Breast epithelium (tissue), 4 donors: ENCODE results near the gene AFG1L. TPM values are rescaled to one million over a fixed set of nuclear protein-coding genes. Genes with fewer than 3 reads are reported as not detected.
A peak's percentile ranks its signal among the peaks of the same experiment; 100 is the strongest.
"Not testable (repeated sequence)": the region's sequence is repeated elsewhere in the genome, so short reads cannot be mapped to it uniquely, and the experiment has no call there.

Source experiments
- DNase-seq, 2 donors: peaks; one replicate each; pipeline ENCODE4 v3.0.0-alpha.2; 2019; ENCODE audit warnings: low spot score in 2 of 2
- H3K27ac ChIP-seq, 2 donors: fragments of 200-600 bp; sonication (generic) in 1 of 2; one replicate each; pipeline ENCODE4 v1.5.1; 2016 to 2019; ENCODE audit warnings: mild to moderate bottlenecking in 1 of 2
- H3K27me3 ChIP-seq, 2 donors: fragments of 200-600 bp; sonication (generic) in 1 of 2; one replicate each; pipeline versions ENCODE4 v1.5.1 to v1.6.0; 2017 to 2019; ENCODE audit warnings: control low read depth in 1 of 2, mild to moderate bottlenecking in 1 of 2
- H3K36me3 ChIP-seq: fragments of 200-600 bp; one replicate; pipeline ENCODE4 v1.5.1; 2019
- H3K4me1 ChIP-seq, 2 donors: fragments of 200-600 bp; sonication (generic); one replicate each; pipeline ENCODE4 v1.5.1; 2016 to 2019; ENCODE audit warnings: control low read depth in 1 of 2
- H3K4me3 ChIP-seq, 3 donors: fragments of 200-600 bp; sonication (generic); 1 replicate in 2 of 3; 2 replicates in 1 of 3; pipeline ENCODE4 v1.5.1; 2016 to 2019; ENCODE audit warnings: mild to moderate bottlenecking in 3 of 3, moderate library complexity in 2 of 3
- H3K9me3 ChIP-seq, 2 donors: fragments of 200-600 bp; sonication (generic) in 1 of 2; one replicate each; pipeline ENCODE4 v1.5.1; 2016 to 2019; ENCODE audit warnings: control low read depth in 1 of 2
- POLR2A ChIP-seq: fragments of 450-650 bp; IDR thresholded peaks from one replicate; pipeline ENCODE4 v1.6.1; 2016; ENCODE audit warnings: antibody characterized with exemption, mild to moderate bottlenecking, moderate library complexity
- POLR2AphosphoS5 ChIP-seq, 3 donors: sonication (generic); formaldehyde crosslinking; IDR thresholded peaks; one replicate each; pipeline ENCODE4 v1.6.1; 2017; ENCODE audit warnings: antibody characterized with exemption in 3 of 3
- intact Hi-C: fragments of 100-400 bp; cut with DNase I; formaldehyde crosslinking; loops from one replicate; pipeline ENCODE4 v1.15.1; 2023; ENCODE audit warnings: low total_unique reads
- total RNA-seq, 3 donors: library from RNA; depleted of rRNA; stranded (reverse); fragments of >200 nt; gene quantifications; one replicate each; pipeline ENCODE4 v1.1.0, GENCODE V29; 2016
- TF ChIP-seq, protein P1 (sequence below), 3 donors: fragments of 450-650 bp; IDR thresholded peaks; one replicate each; pipeline ENCODE4 v1.5.1; 2016 to 2017; ENCODE audit warnings: antibody characterized with exemption in 3 of 3, mild to moderate bottlenecking in 3 of 3, moderate library complexity in 3 of 3

Gene AFG1L
- total RNA-seq, 3 donors from 2014 or later, result 2.3 to 5.6 (median 4.0) TPM

DNA sequence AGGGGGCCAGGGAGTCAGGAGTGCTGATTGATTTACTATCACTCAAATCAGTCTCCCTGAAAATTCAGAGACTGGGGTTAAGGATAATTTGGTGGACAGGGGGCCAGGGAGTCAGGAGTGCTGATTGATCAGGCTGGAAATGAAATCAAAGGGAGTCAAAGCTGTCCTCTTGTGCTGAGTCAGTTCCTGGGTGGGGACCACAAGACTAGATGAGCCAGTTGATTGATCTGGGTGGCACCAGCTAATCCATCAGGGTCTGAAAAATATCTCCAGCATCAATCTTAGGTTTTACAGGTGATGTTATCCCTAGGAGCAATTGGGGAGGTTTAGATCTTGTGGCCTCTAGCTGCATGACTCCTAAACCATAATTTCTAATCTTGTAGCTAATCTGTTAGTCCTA, 6.1 kb upstream of the AFG1L start:
- intact Hi-C loops, result no loop called here
- H3K4me1 ChIP-seq, result no peaks in the 10 kb centered on the region

DNA sequence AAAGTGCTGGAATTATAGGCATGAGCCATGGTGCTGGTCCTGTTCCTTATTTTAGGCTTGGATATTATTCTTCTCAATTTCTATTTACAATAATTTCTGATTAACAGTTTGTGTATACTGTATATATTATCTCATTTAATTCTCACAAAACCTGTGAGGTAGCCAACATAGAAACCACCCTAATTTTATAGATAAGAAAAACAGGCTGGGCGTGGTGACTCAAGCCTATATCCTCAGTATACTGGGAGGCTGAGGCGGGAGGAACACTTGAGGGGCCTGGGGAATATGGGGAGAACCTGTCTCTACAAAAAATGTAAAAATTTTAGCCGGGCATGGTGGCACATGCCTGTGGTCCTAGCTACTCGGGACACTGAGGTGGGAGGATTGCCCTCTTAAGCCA, 3.8 kb upstream of the AFG1L start:
- TF ChIP-seq, protein P1, sequence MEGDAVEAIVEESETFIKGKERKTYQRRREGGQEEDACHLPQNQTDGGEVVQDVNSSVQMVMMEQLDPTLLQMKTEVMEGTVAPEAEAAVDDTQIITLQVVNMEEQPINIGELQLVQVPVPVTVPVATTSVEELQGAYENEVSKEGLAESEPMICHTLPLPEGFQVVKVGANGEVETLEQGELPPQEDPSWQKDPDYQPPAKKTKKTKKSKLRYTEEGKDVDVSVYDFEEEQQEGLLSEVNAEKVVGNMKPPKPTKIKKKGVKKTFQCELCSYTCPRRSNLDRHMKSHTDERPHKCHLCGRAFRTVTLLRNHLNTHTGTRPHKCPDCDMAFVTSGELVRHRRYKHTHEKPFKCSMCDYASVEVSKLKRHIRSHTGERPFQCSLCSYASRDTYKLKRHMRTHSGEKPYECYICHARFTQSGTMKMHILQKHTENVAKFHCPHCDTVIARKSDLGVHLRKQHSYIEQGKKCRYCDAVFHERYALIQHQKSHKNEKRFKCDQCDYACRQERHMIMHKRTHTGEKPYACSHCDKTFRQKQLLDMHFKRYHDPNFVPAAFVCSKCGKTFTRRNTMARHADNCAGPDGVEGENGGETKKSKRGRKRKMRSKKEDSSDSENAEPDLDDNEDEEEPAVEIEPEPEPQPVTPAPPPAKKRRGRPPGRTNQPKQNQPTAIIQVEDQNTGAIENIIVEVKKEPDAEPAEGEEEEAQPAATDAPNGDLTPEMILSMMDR (IDR thresholded peaks at IDR 0.05), result no peak
- TF ChIP-seq POLR2AphosphoS5 (IDR thresholded peaks at IDR 0.05) (no peak), POLR2A (no peak)
- DNase-seq, result no peak
- no peaks in the 10 kb centered on the region for H3K27me3 ChIP-seq
- no peaks in the 10 kb centered on the region for H3K36me3 ChIP-seq
- H3K9me3 ChIP-seq, result no peaks in the 10 kb centered on the region
- no peak overlapping the region for H3K27ac ChIP-seq
- intact Hi-C loops, result no loop called here
- no peak overlapping the region for H3K4me3 ChIP-seq
- no peaks in the 10 kb centered on the region for H3K4me1 ChIP-seq

More for the DNA sequence above, 6.1 kb upstream of the AFG1L start:
- Histone ChIP-seq H3K27ac (no peak overlapping the region), H3K4me3 (no peak overlapping the region), H3K36me3 (no peaks in the 10 kb centered on the region), H3K27me3 (no peaks in the 10 kb centered on the region), H3K9me3 (no peaks in the 10 kb centered on the region)
- TF ChIP-seq, protein P1 (IDR thresholded peaks at IDR 0.05), result no peak
- TF ChIP-seq POLR2AphosphoS5 (IDR thresholded peaks at IDR 0.05) (no peak), POLR2A (no peak)
- DNase-seq, result no peak

DNA sequence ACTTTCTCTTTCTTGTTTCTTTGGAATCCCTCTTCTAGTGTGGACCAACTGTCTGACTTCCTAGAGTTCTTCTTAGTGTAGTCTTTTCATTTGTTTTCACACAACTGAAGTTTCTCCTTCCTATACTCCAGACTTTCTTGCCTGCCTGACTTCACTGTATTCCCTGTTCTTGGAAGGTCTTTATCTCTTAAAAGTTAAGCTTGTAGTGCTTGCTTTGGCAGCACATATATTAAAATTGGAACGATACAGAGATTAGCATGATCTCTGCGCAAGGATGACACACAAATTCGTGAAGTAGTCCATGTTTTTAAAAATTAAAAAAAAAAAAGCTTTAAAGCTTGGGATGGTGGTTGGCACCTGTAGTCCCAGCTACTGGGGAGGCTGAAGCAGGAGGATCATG, 2.3 kb upstream of the AFG1L start:
- H3K36me3 ChIP-seq, H3K27me3 ChIP-seq, H3K4me1 ChIP-seq, intact Hi-C loops, H3K27ac ChIP-seq, H3K9me3 ChIP-seq, DNase-seq, H3K4me3 ChIP-seq: not testable (repeated sequence)

DNA sequence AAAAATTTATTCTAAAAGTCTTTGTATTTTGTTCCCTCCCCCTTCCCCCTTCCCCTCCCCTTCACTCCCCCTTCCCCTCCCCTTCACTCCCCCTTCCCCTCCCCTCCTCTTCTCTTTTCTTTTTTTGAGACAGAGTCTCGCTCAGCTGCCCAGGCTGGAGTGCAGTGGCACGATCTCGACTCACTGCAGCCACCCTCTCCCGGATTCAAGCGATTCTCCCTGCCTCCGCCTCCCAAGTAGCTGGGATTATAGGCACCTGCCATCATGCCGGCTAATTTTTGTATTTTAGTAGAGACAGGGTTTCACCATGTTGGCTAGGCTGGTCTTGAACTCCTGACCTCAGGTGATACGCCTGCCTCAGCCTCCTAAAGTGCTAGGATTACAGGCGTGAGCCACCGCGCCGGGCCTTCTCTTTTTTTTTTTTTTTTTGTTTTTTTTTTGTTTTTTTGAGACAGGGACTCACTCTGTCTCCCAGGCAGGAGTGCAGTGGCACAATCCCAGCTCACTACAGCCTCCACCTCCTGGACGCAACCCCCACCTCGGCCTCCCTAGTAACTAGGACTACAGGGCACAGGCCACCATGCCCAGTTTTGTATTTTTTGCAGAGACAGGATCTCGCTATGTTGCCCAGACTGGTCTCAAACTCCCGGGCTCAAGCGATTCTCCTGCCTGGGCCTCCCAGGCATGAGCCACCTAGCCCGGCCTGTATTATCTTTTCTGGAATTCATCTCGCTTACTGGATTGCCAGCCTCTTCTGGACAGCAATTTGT, 1.1 kb upstream of the AFG1L start:
- peak overlapping the region in 2 of 3 donors; percentile 81 to 93 for H3K4me3 ChIP-seq

DNA sequence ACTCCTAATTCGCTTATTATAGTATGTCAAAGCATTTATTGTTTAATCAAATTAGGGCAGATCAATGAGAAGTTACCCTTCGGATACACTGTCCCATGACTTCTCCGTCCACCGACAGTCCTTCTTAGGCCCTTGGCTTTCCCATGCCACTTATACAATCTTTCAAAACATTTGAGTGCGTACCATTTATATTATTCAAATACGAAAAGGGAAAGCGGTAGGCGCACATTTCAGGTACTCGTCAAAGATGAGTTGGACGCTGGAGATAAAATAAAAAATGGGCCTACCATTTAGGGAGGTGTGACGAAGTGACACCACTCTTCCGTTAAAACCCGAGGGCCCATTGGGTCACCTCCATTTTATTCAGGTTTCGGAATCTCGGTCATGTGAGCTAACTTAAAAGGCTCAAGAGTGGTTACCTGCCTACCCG, 542 bp upstream of the AFG1L start:
- no peak for DNase-seq
- H3K4me1 ChIP-seq, result no peaks in the 10 kb centered on the region
- no peaks in the 10 kb centered on the region for H3K9me3 ChIP-seq
- H3K27ac ChIP-seq, result peak overlapping the region; percentile 93 to 95
- intact Hi-C loops, result no loop called here
- no peak for TF ChIP-seq POLR2A
- TF ChIP-seq, protein P1 (IDR thresholded peaks at IDR 0.05), result no peak
- peak overlapping the region; percentile 72 to 93 (median 81) for H3K4me3 ChIP-seq
- H3K36me3 ChIP-seq, result no peaks in the 10 kb centered on the region
- no peaks in the 10 kb centered on the region for H3K27me3 ChIP-seq

More for the DNA sequence above, 1.1 kb upstream of the AFG1L start:
- Histone ChIP-seq H3K4me1 (no peaks in the 10 kb centered on the region), H3K27ac (peak overlapping the region in 1 of 2 donors; percentile 95), H3K27me3 (no peaks in the 10 kb centered on the region), H3K9me3 (no peaks in the 10 kb centered on the region), H3K36me3 (no peaks in the 10 kb centered on the region)
- TF ChIP-seq, protein P1 (IDR thresholded peaks at IDR 0.05), result no peak
- no peak for TF ChIP-seq POLR2A
- no peak for TF ChIP-seq POLR2AphosphoS5 (IDR thresholded peaks at IDR 0.05)
- intact Hi-C loops, result no loop called here
- no peak for DNase-seq
